HG03139 (cell line): ENCODE measurements around the gene SPTA1.

Source experiments
- ATAC-seq: cut with Tn5 transposase; IDR thresholded peaks from one replicate; pipeline ENCODE4 v1.9.1; 2021; ENCODE audit not compliant: unreplicated experiment

The SPTA1 gene

GRCh38 chr1:158687037-158687436 is 522 bp upstream of the SPTA1 start:
- ATAC-seq, result no peak

- ATAC-seq, result no peak
Measured at GRCh38 chr1:158685085-158685484, 1.4 kb downstream of the SPTA1 start.

DNA sequence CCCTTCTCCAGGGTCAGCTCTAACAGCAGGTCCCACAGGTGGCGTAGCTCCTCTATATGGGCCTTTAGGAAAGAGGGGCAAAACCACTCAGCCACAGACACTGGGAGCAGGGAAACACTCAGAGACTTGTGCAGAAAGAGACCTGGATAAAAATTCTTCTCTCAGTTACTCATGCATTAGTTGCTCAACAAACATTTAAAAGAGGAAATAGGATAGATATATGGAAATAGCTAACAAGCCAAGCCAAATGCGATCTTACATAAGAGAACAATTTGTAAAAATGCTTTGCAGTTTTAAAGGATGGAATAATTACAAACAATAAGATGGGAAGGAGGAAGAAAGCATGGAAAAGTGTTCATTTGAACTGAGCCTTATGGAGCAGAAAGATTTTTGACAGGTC is 4.9 kb downstream of the SPTA1 start:
- ATAC-seq, result no peak

- no peak for ATAC-seq
Measured at GRCh38 chr1:158679289-158679688, 7.2 kb downstream of the SPTA1 start.

GRCh38 chr1:158675563-158676323 is 10.8 kb downstream of the SPTA1 start:
- ATAC-seq, result no peak

DNA sequence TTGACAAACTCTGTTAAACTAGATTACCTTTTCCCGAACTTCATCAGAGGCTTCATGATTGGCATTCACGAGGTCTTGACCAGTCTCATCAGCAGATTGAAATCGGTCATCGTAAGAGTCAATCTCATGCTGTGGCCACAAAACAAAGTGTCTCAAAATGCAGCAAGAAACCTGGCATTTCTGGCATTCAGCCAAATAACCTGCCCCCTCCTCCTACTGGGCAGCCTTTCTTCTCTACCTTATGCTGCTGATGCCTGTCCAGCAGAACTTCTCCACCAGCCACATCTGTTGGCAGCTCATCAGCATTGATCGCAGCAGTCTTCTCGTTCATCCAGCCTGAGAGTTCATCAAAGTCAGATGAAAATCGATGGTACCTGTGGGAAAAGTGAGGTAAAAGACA is 12.2 kb downstream of the SPTA1 start:
- ATAC-seq, result no peak

GRCh38 chr1:158666037-158666436 is 20.5 kb downstream of the SPTA1 start:
- ATAC-seq, result no peak

GRCh38 chr1:158654571-158654970 is 31.9 kb downstream of the SPTA1 start:
- no peak for ATAC-seq

- no peak for ATAC-seq
Measured at GRCh38 chr1:158654086-158654485, 32.4 kb downstream of the SPTA1 start.

GRCh38 chr1:158652721-158653334 is 33.7 kb downstream of the SPTA1 start:
- ATAC-seq, result no peak

- ATAC-seq, result no peak
Measured at GRCh38 chr1:158649052-158649451, 37.5 kb downstream of the SPTA1 start.

DNA sequence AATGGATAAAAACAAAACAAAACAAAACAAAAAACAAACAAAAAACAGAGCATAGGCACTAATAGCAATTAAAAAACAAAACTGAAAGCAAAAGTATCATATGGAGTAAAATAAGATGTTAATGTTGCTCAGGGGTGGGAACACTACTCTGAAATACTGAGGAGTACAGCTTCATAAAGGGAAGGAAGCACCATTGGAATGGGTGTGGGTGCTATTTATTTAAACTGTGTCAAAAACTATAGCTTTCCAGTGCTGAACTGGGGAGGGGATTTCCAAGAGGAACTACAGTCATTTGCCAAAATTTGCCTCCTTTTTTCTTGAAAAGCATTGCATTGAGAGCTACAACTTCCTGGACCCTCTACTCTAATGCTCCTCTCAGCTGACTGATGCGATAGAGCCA is 40.0 kb downstream of the SPTA1 start:
- ATAC-seq, result no peak

- no peak for ATAC-seq
Measured at GRCh38 chr1:158644449-158644848, 42.1 kb downstream of the SPTA1 start.

- ATAC-seq, result no peak
Measured at GRCh38 chr1:158638904-158639303, 47.6 kb downstream of the SPTA1 start.

GRCh38 chr1:158638146-158638545 is 48.4 kb downstream of the SPTA1 start:
- ATAC-seq, result no peak

DNA sequence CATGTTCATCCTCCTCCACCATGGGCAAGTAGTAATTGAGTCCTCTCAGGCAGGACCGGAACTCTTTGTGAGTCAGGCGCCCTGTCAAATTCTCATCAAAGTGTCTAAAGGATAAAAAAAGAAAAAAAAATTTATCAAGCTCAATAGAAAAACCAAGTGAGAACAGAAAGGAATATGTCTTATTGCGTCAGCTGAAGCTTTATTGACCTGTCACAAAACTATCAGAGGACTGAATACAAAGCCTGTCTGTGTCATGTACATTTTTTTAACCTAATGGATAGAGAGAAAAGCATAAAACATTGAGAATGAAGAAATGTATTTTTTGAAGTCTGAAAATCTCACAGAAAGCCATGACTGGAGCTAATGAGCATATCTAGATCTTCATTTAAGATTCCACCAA is 72.8 kb downstream of the SPTA1 start:
- ATAC-seq, result no peak

DNA sequence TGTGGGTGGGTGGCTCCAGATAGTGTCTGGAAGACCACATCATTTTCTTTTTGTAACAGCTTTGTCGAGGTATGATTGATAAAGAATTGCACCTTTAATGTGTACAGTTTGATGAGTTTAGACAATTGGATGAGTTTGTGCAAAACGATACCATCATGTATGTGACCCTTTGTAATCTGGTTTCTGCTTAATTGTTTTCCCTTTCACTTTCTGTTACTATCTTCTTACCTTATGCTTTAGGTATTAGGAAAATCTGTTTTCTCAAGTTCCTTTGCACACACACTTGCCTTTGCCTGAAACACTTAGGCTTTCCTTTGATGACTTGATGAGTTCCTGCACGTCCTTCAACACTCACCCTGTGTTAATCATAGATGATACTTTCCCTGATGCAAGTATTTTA is 74.6 kb downstream of the SPTA1 start:
- ATAC-seq, result no peak

DNA sequence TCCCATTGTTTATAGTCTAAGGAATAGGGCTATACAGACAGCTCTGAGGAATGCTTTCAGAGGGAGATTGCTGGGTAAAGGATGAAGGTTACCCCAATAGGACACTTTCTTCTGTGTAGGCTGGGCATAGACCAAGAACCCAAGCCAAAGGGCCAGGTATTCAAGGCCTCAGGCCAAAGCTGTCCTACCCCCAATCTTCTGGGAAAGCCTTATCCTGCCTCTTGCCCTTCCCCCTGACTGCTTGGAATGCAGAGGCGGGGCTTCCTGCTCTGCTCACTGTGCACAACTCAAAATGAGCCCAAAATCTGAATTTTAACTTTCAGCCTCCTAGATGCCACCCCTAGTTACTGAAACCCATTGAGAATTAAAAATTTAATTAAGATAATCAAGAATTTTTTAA is 79.2 kb downstream of the SPTA1 start:
- ATAC-seq, result no peak

DNA sequence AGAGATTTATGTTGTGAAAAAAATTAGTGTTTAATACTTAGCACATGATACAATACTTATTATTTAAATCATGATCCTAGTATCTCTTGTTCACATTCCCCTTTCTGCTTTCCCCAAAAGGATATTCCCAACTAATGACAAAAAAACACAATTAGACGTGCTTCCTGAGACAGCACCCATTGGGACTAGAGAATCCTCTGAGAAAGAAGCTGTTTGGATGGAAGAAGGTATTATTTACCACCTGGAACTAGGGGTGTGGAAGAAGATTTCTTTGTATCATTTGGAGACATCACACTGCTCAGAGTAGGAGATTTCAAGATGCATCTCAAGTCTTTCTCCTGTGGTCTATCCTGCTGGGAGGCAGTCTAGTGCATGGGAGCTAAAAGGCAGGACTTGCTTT is 81.5 kb downstream of the SPTA1 start, which contains the start of gene OR10Z1:
Gene OR10Z1, plus strand, starts transcription at position 301 of the 400 bp plus-strand sequence. CDS start 1,171 bp downstream, outside the sequence.
- no peak for ATAC-seq

GRCh38 chr1:158600735-158601134 is 85.8 kb downstream of the SPTA1 start:
- no peak for ATAC-seq

- ATAC-seq, result no peak
Measured at GRCh38 chr1:158586942-158587341, 99.6 kb downstream of the SPTA1 start.

GRCh38 chr1:158583962-158584361 is 102.6 kb downstream of the SPTA1 start:
- ATAC-seq, result no peak

DNA sequence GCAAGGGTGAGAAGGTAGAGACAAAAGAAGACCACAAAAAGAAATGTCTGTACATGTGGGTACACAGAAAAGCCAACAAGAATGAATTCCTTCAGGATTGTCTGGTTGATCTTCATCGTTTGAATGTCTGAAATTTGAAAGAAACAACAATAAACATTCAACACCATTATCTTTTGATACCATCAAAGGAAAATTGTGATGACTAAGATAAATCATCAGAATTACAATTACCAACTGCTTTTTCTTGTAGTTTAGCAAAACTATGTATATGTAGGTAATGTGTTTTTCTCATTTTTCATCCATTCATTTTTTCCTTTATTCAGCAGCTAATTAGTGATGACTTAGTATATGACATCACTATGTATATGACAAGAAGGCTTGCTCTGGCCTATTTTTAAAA is 106.8 kb downstream of the SPTA1 start, which contains the start of gene OR10X1:
Gene OR10X1, minus strand, starts transcription at position 167 of the 400 bp plus-strand sequence. Its CDS starts 0 bp downstream, at position 167.
- no peak for ATAC-seq
